Endothelial cell of umbilical vein (primary cell): ENCODE results near the gene PEX19. TPM values are rescaled to one million over a fixed set of nuclear protein-coding genes. Genes with fewer than 3 reads are reported as not detected.

Source experiments
- BruUV-seq: library from RNA; stranded (reverse); fragments of 400-500 nt; replicated peaks from 2 replicates; lab custom pipeline; 2021; lab: Mats Ljungman, UMichigan
- CTCF ChIA-PET: fragments of 300-600, 350-600 bp; sonication (Branson Sonifier 250); formaldehyde crosslinking; loops from one replicate; lab custom pipeline; 2021; ENCODE audit warnings: antibody characterized with exemption, inconsistent platforms; lab: Charles Lee
- POLR2A ChIA-PET: fragments of 300-600, 350-600 bp; sonication (Branson Sonifier 250); formaldehyde crosslinking; loops from one replicate; lab custom pipeline; 2021; ENCODE audit warnings: antibody characterized with exemption, inconsistent platforms; lab: Charles Lee
- DNase-seq: peaks from one replicate; pipeline ENCODE4 v3.0.0-alpha.2; 2011; ENCODE audit warnings: low read depth, low spot score
- FAIRE-seq: peaks from 2 replicates; lab custom pipeline; 2011; peaks lifted over from hg19 to GRCh38; lab: Jason Lieb, UNC
- H2AFZ ChIP-seq: 2 replicates; pipeline ENCODE4 v1.6.0; 2012; ENCODE audit warnings: low read depth, low read length, control low read depth, inconsistent platforms
- H3K27ac ChIP-seq: 2 replicates; pipeline ENCODE4 v1.5.1; 2011; ENCODE audit warnings: low read depth, mild to moderate bottlenecking, control low read depth, low read length, moderate library complexity; ENCODE audit not compliant: insufficient read depth
- H3K27me3 ChIP-seq, 2 experiments: 2 replicates each; pipeline versions ENCODE4 v1.6.0 to v1.6.1; 2011; ENCODE audit warnings: low read length in 2 of 2, mixed read lengths in 1 of 2; ENCODE audit not compliant: control insufficient read depth in 2 of 2, insufficient read depth in 2 of 2
- H3K36me3 ChIP-seq, 2 experiments: 2 replicates in 1 of 2; 3 replicates in 1 of 2; pipeline ENCODE4 v1.5.1; 2011; ENCODE audit warnings: low read length in 2 of 2, mild to moderate bottlenecking in 1 of 2, moderate library complexity in 1 of 2; ENCODE audit not compliant: control insufficient read depth in 2 of 2, insufficient read depth in 2 of 2; ENCODE audit errors: extremely low read depth in 1 of 2
- H3K4me1 ChIP-seq: 3 replicates; pipeline ENCODE4 v1.5.1; 2011; ENCODE audit warnings: mild to moderate bottlenecking, low read length; ENCODE audit not compliant: control insufficient read depth, insufficient read depth; ENCODE audit errors: extremely low read depth
- H3K4me2 ChIP-seq: 2 replicates; pipeline ENCODE4 v1.6.1; 2011; ENCODE audit warnings: low read length, control low read depth, mixed read lengths; ENCODE audit not compliant: insufficient read depth
- H3K4me3 ChIP-seq, 3 experiments: fragments of 200-600 bp in 1 of 3; sonication (generic), shearing (Covaris generic) in 1 of 3; replicated peaks in 1 of 3; 2 replicates each; pipeline ENCODE4 v1.5.1; 2011 to 2016; ENCODE audit warnings: control low read depth in 3 of 3, low read length in 3 of 3, mild to moderate bottlenecking in 2 of 3, inconsistent platforms in 1 of 3, low read depth in 1 of 3, moderate library complexity in 1 of 3; ENCODE audit not compliant: insufficient read depth in 1 of 3
- H3K79me2 ChIP-seq: 2 replicates; pipeline ENCODE4 v1.6.0; 2012; ENCODE audit warnings: low read length, inconsistent platforms; ENCODE audit not compliant: control insufficient read depth, insufficient read depth
- H3K9ac ChIP-seq: replicated peaks from 2 replicates; pipeline ENCODE3; 2011; ENCODE audit warnings: low read length, control low read depth; ENCODE audit not compliant: insufficient read depth; ENCODE audit errors: extremely low read depth
- H3K9me1 ChIP-seq: replicated peaks from 3 replicates; pipeline ENCODE4 v1.6.0; 2011; ENCODE audit warnings: mild to moderate bottlenecking, low read length; ENCODE audit not compliant: control insufficient read depth, insufficient read depth; ENCODE audit errors: extremely low read depth
- H3K9me3 ChIP-seq: replicated peaks from 2 replicates; pipeline ENCODE4 v1.5.1; 2012; ENCODE audit warnings: low read length, inconsistent platforms; ENCODE audit not compliant: control insufficient read depth, insufficient read depth
- H4K20me1 ChIP-seq: replicated peaks from 2 replicates; pipeline ENCODE3; 2011; ENCODE audit warnings: mild to moderate bottlenecking, low read length; ENCODE audit not compliant: control insufficient read depth, insufficient read depth; ENCODE audit errors: extremely low read depth
- CTCF ChIP-seq, 2 donors: IDR thresholded peaks; 1 replicate in 1 of 2; 2 replicates in 1 of 2; pipeline ENCODE4 v1.5.1; 2011; ENCODE audit warnings: low read length in 2 of 2, mild to moderate bottlenecking in 2 of 2, moderate library complexity in 2 of 2, control low read depth in 1 of 2, inconsistent platforms in 1 of 2, low read depth in 1 of 2; ENCODE audit not compliant: insufficient read depth in 1 of 2; ENCODE audit errors: extremely low read depth in 1 of 2
- EZH2 ChIP-seq: IDR thresholded peaks from 2 replicates; pipeline ENCODE4 v1.6.1; 2012; ENCODE audit warnings: borderline replicate concordance, low read depth, mild to moderate bottlenecking, moderate library complexity, low read length, inconsistent platforms; ENCODE audit not compliant: severe bottlenecking
- FOS ChIP-seq: IDR thresholded peaks from 2 replicates; pipeline ENCODE4 v1.6.1; 2011; ENCODE audit warnings: mild to moderate bottlenecking, low read length, moderate library complexity, borderline replicate concordance; ENCODE audit not compliant: insufficient read depth
- GATA2 ChIP-seq: IDR thresholded peaks from 2 replicates; pipeline ENCODE4 v1.7.0; 2011; ENCODE audit warnings: low read depth, mild to moderate bottlenecking, moderate library complexity, mixed read lengths, low read length; ENCODE audit not compliant: insufficient read length, insufficient read depth
- JUN ChIP-seq: IDR thresholded peaks from 2 replicates; pipeline ENCODE4 v1.6.1; 2011; ENCODE audit warnings: borderline replicate concordance, low read depth; ENCODE audit not compliant: insufficient read length, insufficient read depth
- MAX ChIP-seq: IDR thresholded peaks from 2 replicates; pipeline ENCODE4 v1.6.1; 2011; ENCODE audit not compliant: insufficient read depth, insufficient read length
- MYC ChIP-seq: IDR thresholded peaks from one replicate; pipeline ENCODE4 v1.6.1; 2011; ENCODE audit warnings: mild to moderate bottlenecking, low read depth, low read length
- POLR2A ChIP-seq: IDR thresholded peaks from 2 replicates; pipeline ENCODE4 v1.6.1; 2012; ENCODE audit warnings: low read depth, mild to moderate bottlenecking, control low read depth, low read length
- POLR2AphosphoS5 ChIP-seq: IDR thresholded peaks from 2 replicates; pipeline ENCODE4 v1.6.1; 2012; ENCODE audit warnings: low read depth, mild to moderate bottlenecking, control low read depth, low read length, moderate library complexity; ENCODE audit not compliant: insufficient read depth
- dilution Hi-C: fragments of 300-500 bp; cut with MboI; formaldehyde crosslinking; loops from one replicate; pipeline ENCODE4 v1.15.0; 2019; ENCODE audit warnings: low sequenced_read_pairs; ENCODE audit not compliant: extremely low pct_ligation_motif_present
- intact Hi-C: fragments of 100-400 bp; cut with micrococcal nuclease; formaldehyde crosslinking; loops from one replicate; pipeline ENCODE4 v1.10.0; 2022
- polyA plus RNA-seq, 4 experiments: library from polyadenylated mRNA; depleted of rRNA in 3 of 4; stranded (reverse) in 3 of 4; unstranded in 1 of 4; fragments of >200 nt; gene quantifications; 2 replicates each; pipeline versions ENCODE4 v1.2.1 to v1.2.3, GENCODE V29; 2011 to 2012; ENCODE audit warnings: missing spikeins in 1 of 4
- total RNA-seq: library from RNA; stranded (reverse); gene quantifications from 2 replicates; pipeline ENCODE4 v1.2.3, GENCODE V29; 2021

The PEX19 gene
- total and polyA plus RNA-seq, 2 donors (not counting 3 experiments of a cell fraction or from before 2014, with no cell fraction given), result 24.4 to 38.4 TPM

- Histone ChIP-seq H3K27ac (no peak overlapping the region), H3K4me3 (no peak overlapping the region), H3K9me3 (no peaks in the 10 kb centered on the region), H3K9ac (no peak overlapping the region), H3K4me2 (no peak overlapping the region), H3K36me3 (no peaks in the 10 kb centered on the region), H3K4me1 (peaks cover 5% of the 10 kb centered on the region), H4K20me1 (peaks cover 2% of the 10 kb centered on the region), H3K27me3 (no peaks in the 10 kb centered on the region), H3K9me1 (no peaks in the 10 kb centered on the region), H3K79me2 (peaks cover 44% of the 10 kb centered on the region), H2AFZ (no peak overlapping the region)
- TF ChIP-seq POLR2AphosphoS5 (no peak), MYC (no peak), POLR2A (no peak)
- BruUV-seq, result no TSS peak
- ChIA-PET POLR2A (interaction anchor here (0.6 kb wide), 1 partner anchor 23 kb away, joined by 3 read pairs; no protein-coding TSS in a partner anchor), CTCF (interaction anchor here (7.5 kb wide), 1 partner anchor 54 kb away, joined by 61 read pairs; no protein-coding TSS in a partner anchor)
- dilution Hi-C loops (no loop called here), intact Hi-C loops (no loop called here)
- FAIRE-seq (no peak), DNase-seq (no peak)
Observed at GRCh38 chr1:160247053-160247452, 37.9 kb downstream of the PEX19 start.

GRCh38 chr1:160245434-160245833, 39.5 kb downstream of the PEX19 start:
- Histone ChIP-seq H3K27me3 (no peaks in the 10 kb centered on the region), H3K9me1 (no peaks in the 10 kb centered on the region), H3K36me3 (no peaks in the 10 kb centered on the region), H3K27ac (no peak overlapping the region), H3K4me1 (peaks cover 5% of the 10 kb centered on the region), H3K9me3 (no peaks in the 10 kb centered on the region), H3K79me2 (peaks cover 36% of the 10 kb centered on the region), H3K4me3 (no peak overlapping the region), H4K20me1 (no peaks in the 10 kb centered on the region), H2AFZ (no peak overlapping the region), H3K9ac (no peak overlapping the region), H3K4me2 (no peak overlapping the region)
- intact Hi-C loops (no loop called here), dilution Hi-C loops (no loop called here)
- FAIRE-seq, result no peak
- DNase-seq, result no peak
- POLR2A ChIA-PET, result no interaction called here
- no TSS peak for BruUV-seq
- TF ChIP-seq POLR2AphosphoS5 (no peak), MYC (no peak), JUN (no peak), MAX (no peak), POLR2A (no peak), EZH2 (no peak), GATA2 (no peak), CTCF (IDR thresholded peaks at IDR 0.05; ENCODE audit: extremely low read depth in 1 of 2, insufficient read depth in 1 of 2, low read depth in 1 of 2, low read length in 2 of 2) (no peak), FOS (no peak)
- CTCF ChIA-PET, result interaction anchor here (0.8 to 7.5 kb wide), 6 partner anchors 16 to 160 kb away, joined by 3 to 61 read pairs (median 6); no protein-coding TSS in a partner anchor
